ENCODE measurements around the gene PLEKHG4B.

Gene PLEKHG4B

GRCh38 chr5:129148-129547 is 37.2 kb downstream of the PLEKHG4B start:
- no peak for DNase-seq (ENCODE audit: low read depth)

- no peak for DNase-seq (ENCODE audit: low read depth)
Measured at GRCh38 chr5:129820-130219, 37.9 kb downstream of the PLEKHG4B start.

GRCh38 chr5:130601-131131 is 38.7 kb downstream of the PLEKHG4B start:
- no peak for DNase-seq (ENCODE audit: low read depth)

GRCh38 chr5:136901-137300 is 44.9 kb downstream of the PLEKHG4B start:
- no peak for DNase-seq (ENCODE audit: low read depth)

- no peak for DNase-seq (ENCODE audit: low read depth)
Measured at GRCh38 chr5:137741-138140, 45.8 kb downstream of the PLEKHG4B start.

- no peak for DNase-seq (ENCODE audit: low read depth)
Measured at GRCh38 chr5:138936-139335, 47.0 kb downstream of the PLEKHG4B start.

- no peak for DNase-seq (ENCODE audit: low read depth)
Measured at GRCh38 chr5:139579-140442, 47.8 kb downstream of the PLEKHG4B start.

- no peak for DNase-seq (ENCODE audit: low read depth)
Measured at GRCh38 chr5:140443-140829, 48.5 kb downstream of the PLEKHG4B start.

- no peak for DNase-seq (ENCODE audit: low read depth)
Measured at GRCh38 chr5:141211-141610, 49.2 kb downstream of the PLEKHG4B start.

GRCh38 chr5:141761-142160 is 49.8 kb downstream of the PLEKHG4B start:
- no peak for DNase-seq (ENCODE audit: low read depth)

- DNase-seq (ENCODE audit: low read depth): no peak
Measured at GRCh38 chr5:142246-142810, 50.4 kb downstream of the PLEKHG4B start.

GRCh38 chr5:143041-143440 is 51.1 kb downstream of the PLEKHG4B start:
- DNase-seq (ENCODE audit: low read depth): no peak

- no peak for DNase-seq (ENCODE audit: low read depth)
Measured at GRCh38 chr5:144941-145340, 53.0 kb downstream of the PLEKHG4B start.

GRCh38 chr5:145585-146323 is 53.8 kb downstream of the PLEKHG4B start:
- no peak for DNase-seq (ENCODE audit: low read depth)

GRCh38 chr5:147751-148150 is 55.8 kb downstream of the PLEKHG4B start:
- DNase-seq (ENCODE audit: low read depth): no peak

GRCh38 chr5:149745-150485 is 57.9 kb downstream of the PLEKHG4B start:
- no peak for DNase-seq (ENCODE audit: low read depth)

GRCh38 chr5:150746-151145 is 58.8 kb downstream of the PLEKHG4B start:
- no peak for DNase-seq (ENCODE audit: low read depth)

- DNase-seq (ENCODE audit: low read depth): no peak
Measured at GRCh38 chr5:152077-152476, 60.1 kb downstream of the PLEKHG4B start.

- no peak for DNase-seq (ENCODE audit: low read depth)
Measured at GRCh38 chr5:153256-153655, 61.3 kb downstream of the PLEKHG4B start.

- DNase-seq (ENCODE audit: low read depth): no peak
Measured at GRCh38 chr5:154236-154635, 62.3 kb downstream of the PLEKHG4B start.

GRCh38 chr5:154826-155225 is 62.9 kb downstream of the PLEKHG4B start:
- DNase-seq (ENCODE audit: low read depth): no peak

Data from activated T-cell treated with anti-CD3 and anti-CD28 coated beads for 48 hours (primary cell).